H9 (cell line): ENCODE results near the gene SUMF1. TPM values are rescaled to one million over a fixed set of nuclear protein-coding genes. Genes with fewer than 3 reads are reported as not detected.

Experiments used
- DNase-seq: peaks from one replicate; pipeline ENCODE4 v3.0.0-alpha.2; 2017
- H2AFZ ChIP-seq: one replicate; pipeline ENCODE4 v1.6.1; 2013; ENCODE audit warnings: mild to moderate bottlenecking, low read length, control low read depth, moderate library complexity
- H2AK5ac ChIP-seq: 2 replicates; pipeline ENCODE4 v1.6.1; 2013; ENCODE audit warnings: low read length, control low read depth, mixed read lengths; ENCODE audit not compliant: insufficient read length
- H2BK120ac ChIP-seq: one replicate; pipeline ENCODE4 v1.6.1; 2013; ENCODE audit warnings: low read depth, mild to moderate bottlenecking, low read length, control low read depth, inconsistent platforms; ENCODE audit not compliant: poor library complexity, severe bottlenecking
- H2BK12ac ChIP-seq: 2 replicates; pipeline ENCODE4 v1.6.1; 2013; ENCODE audit warnings: low read length, control low read depth, mixed read lengths, low read depth; ENCODE audit not compliant: insufficient read length
- H2BK15ac ChIP-seq: 2 replicates; pipeline ENCODE4 v1.6.1; 2013; ENCODE audit warnings: low read depth, low read length, control low read depth
- H2BK20ac ChIP-seq: one replicate; pipeline ENCODE4 v1.6.1; 2013; ENCODE audit warnings: low read depth, mild to moderate bottlenecking, low read length, control low read depth, inconsistent platforms; ENCODE audit not compliant: poor library complexity, severe bottlenecking
- H2BK5ac ChIP-seq: 2 replicates; pipeline ENCODE4 v1.6.1; 2013; ENCODE audit warnings: low read length, control low read depth, mixed read lengths; ENCODE audit not compliant: insufficient read length
- H3K14ac ChIP-seq: 2 replicates; pipeline ENCODE4 v1.6.1; 2013; ENCODE audit warnings: low read length, control low read depth; ENCODE audit not compliant: insufficient read depth
- H3K18ac ChIP-seq: 2 replicates; pipeline ENCODE4 v1.6.1; 2013; ENCODE audit warnings: low read depth, mild to moderate bottlenecking, mixed read lengths, low read length, control low read depth; ENCODE audit not compliant: insufficient read length
- H3K23ac ChIP-seq: 2 replicates; pipeline ENCODE4 v1.6.1; 2013; ENCODE audit warnings: low read length, control low read depth, mixed read lengths, low read depth; ENCODE audit not compliant: insufficient read length
- H3K23me2 ChIP-seq: 2 replicates; pipeline ENCODE4 v1.6.1; 2013; ENCODE audit warnings: low read depth, mild to moderate bottlenecking, mixed read lengths, low read length, control low read depth; ENCODE audit not compliant: insufficient read length, poor library complexity, severe bottlenecking
- H3K27ac ChIP-seq: 2 replicates; pipeline ENCODE4 v1.5.1; 2013; ENCODE audit warnings: low read length, control low read depth, mixed read lengths, low read depth; ENCODE audit not compliant: insufficient read length
- H3K27me3 ChIP-seq: 2 replicates; pipeline ENCODE4 v1.6.1; 2013; ENCODE audit warnings: low read length, control low read depth, inconsistent platforms; ENCODE audit not compliant: insufficient read depth
- H3K4ac ChIP-seq: 2 replicates; pipeline ENCODE4 v1.6.1; 2013; ENCODE audit warnings: low read depth, mild to moderate bottlenecking, control low read depth, inconsistent platforms, low read length, moderate library complexity
- H3K4me1 ChIP-seq: 2 replicates; pipeline ENCODE4 v1.6.1; 2013; ENCODE audit warnings: low read length, control low read depth, inconsistent platforms; ENCODE audit not compliant: insufficient read depth
- H3K4me2 ChIP-seq: 2 replicates; pipeline ENCODE4 v1.6.1; 2013; ENCODE audit warnings: low read length, control low read depth, mixed read lengths; ENCODE audit not compliant: insufficient read length, insufficient read depth
- H3K56ac ChIP-seq: 2 replicates; pipeline ENCODE4 v1.6.1; 2013; ENCODE audit warnings: low read depth, mild to moderate bottlenecking, mixed read lengths, low read length, control low read depth; ENCODE audit not compliant: insufficient read length
- H3K79me1 ChIP-seq: 2 replicates; pipeline ENCODE4 v1.6.1; 2013; ENCODE audit warnings: low read depth, mild to moderate bottlenecking, moderate library complexity, low read length, control low read depth, inconsistent platforms; ENCODE audit not compliant: insufficient read depth, poor library complexity, severe bottlenecking
- H3K79me2 ChIP-seq: 2 replicates; pipeline ENCODE4 v1.6.1; 2013; ENCODE audit warnings: low read length, control low read depth, inconsistent platforms; ENCODE audit not compliant: insufficient read depth
- H3K9ac ChIP-seq: 2 replicates; pipeline ENCODE4 v1.6.1; 2013; ENCODE audit warnings: low read length, control low read depth, mixed read lengths; ENCODE audit not compliant: insufficient read length; ENCODE audit errors: extremely low read depth
- H3K9me3 ChIP-seq: one replicate; pipeline ENCODE4 v1.6.1; 2013; ENCODE audit warnings: low read depth, low read length, inconsistent platforms; ENCODE audit not compliant: control insufficient read depth
- H3T11ph ChIP-seq: one replicate; pipeline ENCODE4 v1.6.1; 2013; ENCODE audit warnings: mild to moderate bottlenecking, low read length, control low read depth, inconsistent platforms
- H4K20me1 ChIP-seq: one replicate; pipeline ENCODE4 v1.6.1; 2013; ENCODE audit not compliant: control insufficient read depth, insufficient read length, insufficient read depth
- H4K5ac ChIP-seq: 2 replicates; pipeline ENCODE4 v1.6.1; 2013; ENCODE audit warnings: low read depth, mild to moderate bottlenecking, mixed read lengths, low read length, control low read depth; ENCODE audit not compliant: insufficient read length
- H4K8ac ChIP-seq: replicated peaks from 2 replicates; pipeline ENCODE4 v1.6.1; 2013; ENCODE audit warnings: low read length, control low read depth, mixed read lengths, low read depth; ENCODE audit not compliant: insufficient read length
- H4K91ac ChIP-seq: 2 replicates; pipeline ENCODE4 v1.6.1; 2013; ENCODE audit warnings: low read depth, mild to moderate bottlenecking, moderate library complexity, mixed read lengths, low read length, control low read depth; ENCODE audit not compliant: insufficient read length
- H3K27ac Mint-ChIP-seq, 3 experiments: 2 replicates in 2 of 3; 3 replicates in 1 of 3; pipeline ENCODE4 v1.8.0; 2020 to 2021; ENCODE audit warnings: mixed read lengths in 3 of 3, mild to moderate bottlenecking in 1 of 3, moderate library complexity in 1 of 3
- H3K27me3 Mint-ChIP-seq: 2 replicates; pipeline ENCODE4 v1.8.0; 2021; ENCODE audit warnings: low read depth, mild to moderate bottlenecking, moderate library complexity, mixed read lengths
- H3K36me3 Mint-ChIP-seq, 3 experiments: 2 replicates in 2 of 3; 3 replicates in 1 of 3; pipeline ENCODE4 v1.8.0; 2020 to 2021; ENCODE audit warnings: low read depth in 3 of 3, mixed read lengths in 3 of 3; ENCODE audit not compliant: insufficient read depth in 1 of 3
- H3K4me1 Mint-ChIP-seq, 2 experiments: 2 replicates each; pipeline ENCODE4 v1.8.0; 2020; ENCODE audit warnings: mixed read lengths in 2 of 2
- H3K4me3 Mint-ChIP-seq, 2 experiments: 2 replicates in 1 of 2; 3 replicates in 1 of 2; pipeline ENCODE4 v1.8.0; 2020 to 2021; ENCODE audit warnings: mild to moderate bottlenecking in 2 of 2, mixed read lengths in 2 of 2, moderate library complexity in 1 of 2
- H3K9me3 Mint-ChIP-seq, 2 experiments: 2 replicates in 1 of 2; 3 replicates in 1 of 2; pipeline ENCODE4 v1.8.0; 2020; ENCODE audit warnings: mild to moderate bottlenecking in 2 of 2, mixed read lengths in 2 of 2, moderate library complexity in 1 of 2
- CTCF ChIP-seq: fragments of 200-600 bp; sonication (generic); conservative IDR thresholded peaks from 3 replicates; pipeline ENCODE4 v1.8.0; 2021; ENCODE audit warnings: antibody characterized with exemption, mild to moderate bottlenecking
- WGBS: extraction: QIAGEN DNeasy Blood & Tissue Kit; methylation state at CpG from one replicate; pipeline ENCODE4 v1.1.7; 2013; ENCODE audit warnings: missing lambda C conversion rate, low lambda C conversion rate, mixed read lengths; ENCODE audit not compliant: insufficient read length; ENCODE audit errors: extremely low coverage; 5-methylcytosine and 5-hydroxymethylcytosine counted together
- total RNA-seq: library from RNA; stranded (reverse); gene quantifications from 2 replicates; pipeline ENCODE4 v1.2.1, GENCODE V29; 2021

Gene SUMF1
- total RNA-seq, 1 experiment from 2014 or later, result 9.5 TPM

DNA sequence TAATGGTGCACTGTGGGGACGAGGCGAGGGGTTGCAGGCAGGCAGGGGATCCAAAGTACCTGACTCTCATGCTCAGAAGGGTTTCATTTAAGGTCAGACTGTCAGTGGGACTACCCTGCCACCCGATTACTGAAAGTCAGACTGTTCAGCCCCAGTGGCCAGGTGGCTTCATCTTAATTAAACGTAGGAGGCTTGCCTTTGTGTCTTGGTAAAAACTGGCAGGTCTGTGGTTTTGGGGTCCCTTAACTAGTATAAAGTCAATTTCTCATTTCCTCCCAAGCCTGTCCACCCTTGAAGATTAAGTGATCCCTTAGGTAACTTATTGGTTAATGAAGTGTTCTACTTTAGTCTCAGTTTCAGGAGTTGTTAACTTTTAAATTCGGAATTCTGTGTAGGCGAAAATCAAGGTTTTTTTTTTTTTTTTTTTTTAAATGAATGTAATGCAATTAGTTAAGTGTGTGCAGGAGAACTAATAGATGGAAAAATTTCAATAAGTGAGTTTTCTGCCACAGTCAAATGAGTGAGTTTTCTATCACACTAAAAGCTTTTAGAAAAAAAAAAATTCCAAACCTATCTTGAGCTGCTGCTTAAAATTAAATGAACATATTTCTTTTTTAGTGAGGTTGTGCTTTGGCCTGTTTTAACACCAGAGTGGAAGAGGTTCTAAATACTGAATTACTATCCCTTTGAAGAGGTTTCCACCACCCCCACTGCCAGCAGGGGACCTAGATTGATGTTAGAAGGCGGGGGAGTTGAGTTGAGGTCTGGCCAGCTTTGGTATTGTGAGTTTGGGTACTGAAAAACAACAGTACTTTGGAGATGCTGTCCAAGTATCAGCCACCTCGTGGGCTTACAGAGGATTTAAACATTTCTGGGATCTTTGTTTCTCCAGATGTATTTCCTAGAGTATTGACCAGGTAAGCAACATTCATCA, 41.2 kb upstream of the SUMF1 start:
- no peak overlapping the region for H2BK120ac ChIP-seq
- no peaks in the 10 kb centered on the region for H4K20me1 ChIP-seq
- no peak overlapping the region for H3K14ac ChIP-seq
- no peak for TF ChIP-seq CTCF
- Mint-ChIP-seq H3K9me3 (no peaks in the 10 kb centered on the region), H3K4me3 (peak overlapping the region in 1 of 2 experiments; percentile 10; a peak in 2 of 5 replicates), H3K27me3 (no peaks in the 10 kb centered on the region), H3K36me3 (no peaks in the 10 kb centered on the region), H3K27ac (peak overlapping the region in 1 of 3 experiments; percentile 53; a peak in 1 of 7 replicates), H3K4me1 (peaks cover 5 to 25% of the 10 kb centered on the region in 2 experiments)
- H3T11ph ChIP-seq, result no peak overlapping the region
- H4K8ac ChIP-seq, result no peak overlapping the region
- no peaks in the 10 kb centered on the region for H3K9me3 ChIP-seq
- no peak overlapping the region for H2AFZ ChIP-seq
- no peak overlapping the region for H3K4ac ChIP-seq
- no peak overlapping the region for H2BK20ac ChIP-seq
- no peaks in the 10 kb centered on the region for H3K79me2 ChIP-seq
- no peak overlapping the region for H2AK5ac ChIP-seq
- no peak overlapping the region for H4K5ac ChIP-seq
- H3K23me2 ChIP-seq, result no peaks in the 10 kb centered on the region
- no peak overlapping the region for H2BK12ac ChIP-seq
- no peak overlapping the region for H2BK5ac ChIP-seq
- no peak overlapping the region for H3K4me2 ChIP-seq
- H3K4me1 ChIP-seq, result peaks cover 4% of the 10 kb centered on the region; the same call in 1 of the 2 replicates
- H3K27ac ChIP-seq, result no peak overlapping the region
- no peak overlapping the region for H4K91ac ChIP-seq
- H3K79me1 ChIP-seq, result no peaks in the 10 kb centered on the region
- H3K56ac ChIP-seq, result no peak overlapping the region
- H2BK15ac ChIP-seq, result no peak overlapping the region
- DNase-seq, result no peak
- no CpG with 5 or more reads among the region's 8 CpGs for WGBS
- H3K9ac ChIP-seq, result no peak overlapping the region
- no peak overlapping the region for H3K18ac ChIP-seq
- H3K23ac ChIP-seq, result no peak overlapping the region
- no peaks in the 10 kb centered on the region for H3K27me3 ChIP-seq
